Measurements from ENCODE around the gene DTX3.
"Not testable (repeated sequence)": the region's sequence is repeated elsewhere in the genome, so short reads cannot be mapped to it uniquely, and the experiment has no call there.

Gene DTX3

DNA sequence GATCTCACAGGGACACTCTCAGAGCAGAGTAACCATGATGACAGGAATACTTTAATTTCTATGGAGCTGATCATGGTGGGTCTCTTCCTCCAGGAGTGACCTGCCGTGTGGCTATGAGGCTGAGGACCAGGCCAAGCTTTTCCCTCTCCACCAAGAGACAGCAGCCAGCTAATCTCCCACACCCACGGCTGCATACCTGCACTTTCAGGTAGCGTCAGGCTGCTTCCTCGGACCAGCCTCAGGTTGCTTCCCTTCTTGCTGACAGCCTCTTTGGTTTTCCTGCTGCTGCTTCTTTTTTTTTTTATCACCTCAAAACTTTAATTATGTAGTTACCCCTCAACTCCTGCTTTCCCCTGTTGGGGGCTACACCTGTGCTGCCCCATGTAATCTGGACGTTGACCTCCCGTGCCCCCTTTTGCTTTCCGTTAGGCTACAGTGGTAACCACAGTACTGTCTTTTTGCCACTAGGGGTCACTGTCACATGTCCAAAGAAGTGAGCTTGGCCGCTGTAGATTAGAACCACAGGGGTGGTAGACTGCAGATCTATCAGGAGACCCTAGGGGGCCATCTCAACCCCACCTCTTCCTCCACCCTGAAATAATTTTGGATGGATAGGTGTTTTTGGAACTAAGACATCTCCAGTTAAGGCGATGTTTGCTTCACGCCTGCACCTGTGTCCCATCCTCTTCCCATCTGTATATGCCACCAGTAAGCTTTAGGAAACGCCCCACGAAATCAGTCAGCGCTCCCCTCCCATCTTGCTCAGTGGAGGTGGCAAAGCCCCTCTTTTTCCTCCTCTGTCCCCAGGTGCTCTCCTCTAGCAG lies 21.4 kb upstream of the DTX3 start:
- peak; percentile 71 for DNase-seq

- no peak for DNase-seq
Measured at GRCh38 chr12:57584050-57584449, 20.6 kb upstream of the DTX3 start.

DNA sequence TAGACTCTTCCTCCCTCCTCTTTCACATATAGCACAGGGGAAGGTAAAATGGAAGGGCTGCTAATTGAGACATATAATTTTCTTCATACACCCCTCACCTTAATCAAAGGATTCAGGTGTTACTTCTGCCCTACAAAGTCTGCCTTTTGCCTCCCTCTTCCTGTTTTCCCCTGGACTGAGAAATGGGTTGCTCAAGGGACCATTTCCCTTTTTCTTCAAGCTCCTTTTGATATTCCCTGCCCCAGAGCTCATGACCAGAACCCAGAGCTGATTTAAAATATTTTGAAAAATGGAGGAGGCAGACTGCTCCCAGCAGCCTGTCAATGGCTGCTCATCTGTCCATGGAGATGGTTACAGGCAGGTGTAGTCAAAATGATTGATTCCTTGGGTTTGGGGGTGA lies 19.9 kb upstream of the DTX3 start:
- DNase-seq: no peak

DNA sequence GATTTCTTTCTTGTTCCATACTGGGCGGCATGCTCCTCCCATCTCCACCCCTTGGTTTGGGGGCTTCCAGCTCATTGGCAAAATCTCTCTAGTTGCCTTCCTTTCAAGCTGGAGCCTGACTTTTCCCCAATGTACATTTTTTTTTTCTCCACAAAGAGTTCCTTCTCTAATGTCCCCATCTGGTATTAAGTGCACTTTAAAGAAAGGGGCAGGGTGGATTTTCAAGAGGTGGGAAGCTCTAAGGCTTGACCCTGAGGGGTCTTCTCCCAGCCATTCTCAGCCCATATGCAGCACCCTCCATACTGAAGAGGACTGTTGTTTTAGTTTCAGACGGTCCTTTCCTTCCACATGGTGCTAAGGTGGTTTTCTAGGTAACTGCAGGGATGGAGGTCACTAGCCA lies 19.5 kb upstream of the DTX3 start:
- DNase-seq: no peak

- no peak for DNase-seq
Measured at GRCh38 chr12:57586128-57586527, 18.5 kb upstream of the DTX3 start.

- no peak for DNase-seq
Measured at GRCh38 chr12:57586832-57587429, 17.7 kb upstream of the DTX3 start.

GRCh38 chr12:57588951-57589610 lies 15.5 kb upstream of the DTX3 start:
- DNase-seq: not testable (repeated sequence)

GRCh38 chr12:57590479-57590863 lies 14.2 kb upstream of the DTX3 start:
- no peak for DNase-seq

DNA sequence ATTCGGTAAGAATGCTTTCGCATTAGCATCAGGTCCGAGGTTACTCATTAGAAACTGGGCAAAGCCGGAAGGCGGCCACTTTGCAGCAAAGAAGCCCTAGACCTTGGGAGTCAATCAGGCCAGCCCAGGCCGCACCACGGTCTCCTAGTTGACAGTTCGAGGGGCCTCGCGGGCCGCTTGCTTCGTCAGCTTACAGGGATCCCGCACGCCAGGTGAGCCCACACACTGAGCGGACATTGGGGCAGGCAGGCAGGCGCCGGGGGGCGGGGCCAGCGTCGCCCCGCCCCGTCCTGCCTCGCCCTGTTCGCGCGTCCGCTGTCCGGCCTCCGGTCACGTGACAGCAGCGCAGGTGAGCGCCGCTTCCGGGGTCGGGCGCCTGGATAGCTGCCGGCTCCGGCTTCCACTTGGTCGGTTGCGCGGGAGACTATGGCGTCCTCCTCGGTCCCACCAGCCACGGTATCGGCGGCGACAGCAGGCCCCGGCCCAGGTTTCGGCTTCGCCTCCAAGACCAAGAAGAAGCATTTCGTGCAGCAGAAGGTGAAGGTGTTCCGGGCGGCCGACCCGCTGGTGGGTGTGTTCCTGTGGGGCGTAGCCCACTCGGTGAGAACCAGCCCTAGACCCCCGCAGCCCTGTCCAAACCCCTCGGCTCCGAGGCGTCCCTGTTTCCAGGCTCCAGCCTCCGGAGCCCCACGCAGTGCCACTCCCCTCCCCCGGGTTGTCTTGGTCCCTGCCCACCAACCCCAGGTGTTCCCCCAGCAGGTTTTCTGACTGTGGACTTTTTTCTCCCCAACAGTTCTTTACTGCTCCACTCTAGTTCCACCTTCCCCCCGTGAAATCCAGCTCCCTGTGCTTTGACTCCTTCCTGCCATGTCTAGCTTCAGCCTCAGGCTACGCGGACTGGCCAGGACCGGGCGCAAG lies 13.5 kb upstream of the DTX3 start, which contains the start of gene PIP4K2C:
Gene PIP4K2C (plus strand): TSS at position 329 of the 918 bp plus-strand sequence. CDS start 98 bp downstream, at position 427.
- DNase-seq: peak; percentile 94

DNA sequence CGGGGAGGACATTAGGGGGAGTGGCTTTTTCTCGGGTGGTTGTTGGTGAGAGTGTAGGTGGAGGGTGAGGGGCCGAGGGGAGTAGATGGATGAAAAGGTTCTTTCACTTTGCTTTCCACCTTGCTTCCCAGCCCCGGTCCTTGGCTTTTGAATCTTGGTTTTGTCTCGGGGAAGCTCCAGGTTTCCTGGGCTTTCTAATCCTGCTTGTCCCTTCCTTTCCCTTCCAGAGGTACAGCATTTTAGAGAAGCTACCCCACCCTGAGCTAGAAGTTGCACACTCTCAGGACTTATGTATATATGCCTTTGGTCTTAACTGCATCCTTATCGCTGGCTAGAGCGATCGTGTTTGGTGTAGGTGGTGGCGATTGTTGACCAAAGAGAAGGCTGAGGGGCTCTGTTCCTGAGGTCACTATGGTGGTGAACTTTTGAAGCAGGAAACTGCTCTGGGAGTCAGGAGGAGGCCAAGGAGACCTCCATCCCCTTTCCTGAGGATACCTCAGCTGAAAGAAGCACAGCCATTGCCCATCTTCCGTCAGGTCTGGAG lies 12.8 kb upstream of the DTX3 start:
- DNase-seq: no peak

GRCh38 chr12:57592551-57593165 lies 12.0 kb upstream of the DTX3 start:
- no peak for DNase-seq

DNA sequence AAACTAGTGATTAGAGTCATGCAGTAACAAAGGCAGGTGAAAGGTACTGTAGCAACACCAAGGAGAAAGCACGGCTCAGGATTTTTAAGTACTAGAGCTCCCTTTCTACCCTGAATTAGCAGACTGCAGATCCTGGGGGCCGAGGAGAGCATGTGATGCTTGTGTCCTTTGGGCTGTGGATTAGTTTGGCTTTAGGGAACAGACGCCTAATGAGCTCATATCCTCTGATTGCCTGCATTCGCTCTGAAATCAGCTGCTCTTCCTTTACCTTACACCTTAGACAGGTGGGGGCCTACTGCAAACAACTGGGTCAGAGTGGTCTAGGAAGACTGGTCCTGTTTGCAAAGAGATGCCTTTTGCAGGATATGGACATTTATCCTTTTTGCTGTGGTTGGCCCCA lies 11.4 kb upstream of the DTX3 start:
- no peak for DNase-seq

GRCh38 chr12:57600395-57600794 lies 4.2 kb upstream of the DTX3 start:
- DNase-seq: no peak

GRCh38 chr12:57602544-57602943 lies 2.1 kb upstream of the DTX3 start:
- DNase-seq: no peak

DNA sequence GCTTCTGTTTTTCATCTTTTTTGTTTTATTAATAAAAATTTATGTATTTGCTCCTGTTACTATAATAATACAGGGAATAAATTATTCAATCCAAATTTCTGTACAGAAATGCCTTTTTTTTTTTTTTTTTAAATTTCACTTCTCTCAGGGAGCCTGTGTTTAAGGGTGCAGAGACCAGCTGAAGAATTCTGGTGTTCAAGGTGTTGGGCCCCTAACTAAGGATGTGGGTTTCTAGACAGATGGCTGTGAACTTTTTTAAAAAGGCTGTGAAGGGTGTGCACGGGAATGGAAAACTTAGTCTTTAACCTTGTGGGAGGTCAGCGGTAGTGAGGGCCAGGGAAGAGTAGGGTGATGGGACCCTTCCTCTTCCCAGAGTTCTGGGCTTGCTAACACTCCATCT lies 1.3 kb upstream of the DTX3 start:
- no peak for DNase-seq

- DNase-seq: peak; percentile 1
Measured at GRCh38 chr12:57603815-57604453, 690 bp upstream of the DTX3 start.

- no peak for DNase-seq
Measured at GRCh38 chr12:57604992-57605810, 577 bp downstream of the DTX3 start.

DNA sequence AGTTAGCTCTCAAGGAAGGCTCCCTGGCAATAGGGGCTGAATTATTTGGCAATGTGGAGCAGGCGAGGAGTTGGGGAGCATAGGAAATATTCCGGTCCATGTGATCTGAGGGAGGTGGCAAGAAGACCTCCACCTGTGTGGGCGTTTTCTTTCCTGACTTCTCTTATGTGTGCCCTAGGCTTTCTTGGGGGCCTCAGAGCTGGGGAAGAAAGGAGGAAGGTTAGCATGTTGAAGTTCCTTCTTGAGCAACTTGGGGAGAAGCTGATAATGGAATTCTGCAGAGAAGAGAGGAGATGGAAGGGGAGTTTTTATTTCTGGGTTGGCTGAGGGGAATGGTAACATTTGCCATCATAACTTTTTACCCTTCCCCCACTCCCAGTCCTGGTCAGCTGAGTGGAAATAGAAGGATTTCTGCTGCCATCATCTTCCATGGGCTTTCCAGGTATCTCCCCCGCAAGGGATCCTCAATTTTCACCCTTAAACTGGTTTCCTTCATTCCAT lies 1.2 kb downstream of the DTX3 start:
- DNase-seq: no peak

DNA sequence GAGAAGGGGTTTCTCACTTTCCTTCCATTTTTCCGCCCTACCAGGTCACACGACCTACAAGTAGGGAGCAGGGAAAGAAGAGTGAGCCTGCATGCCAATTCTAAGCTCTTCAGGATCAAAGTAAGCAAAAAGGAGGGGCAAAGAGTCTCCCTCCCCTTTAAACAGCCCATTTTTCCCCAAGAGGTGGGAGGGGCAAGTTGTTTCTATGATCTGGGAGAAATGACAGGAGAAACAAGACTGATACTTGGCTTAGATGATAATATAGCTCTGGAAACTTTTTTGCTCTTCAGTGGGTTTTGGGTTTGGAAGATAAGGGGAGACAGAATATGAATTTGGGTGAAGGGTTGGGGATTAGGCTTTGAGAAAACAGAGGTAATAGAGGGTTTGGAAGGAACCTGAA lies 1.8 kb downstream of the DTX3 start:
- DNase-seq: no peak

- no peak for DNase-seq
Measured at GRCh38 chr12:57606821-57607220, 2.2 kb downstream of the DTX3 start.

All from NCI-H774 (cell line).